ENCODE measurements around the gene CTBP2.

CTBP2 gene

GRCh38 chr10:124995605-124996004 is 164.8 kb downstream of the CTBP2 start:
- DNase-seq: no peak
- TF ChIP-seq CTCF (IDR thresholded peaks at IDR 0.05; ENCODE audit: low read depth, low read length): no peak
- Histone ChIP-seq H3K27me3 (no peaks in the 10 kb centered on the region), H3K4me1 (peaks cover 11% of the 10 kb centered on the region), H3K36me3 (peaks cover 89% of the 10 kb centered on the region), H3K9me3 (no peaks in the 10 kb centered on the region), H3K4me3 (ENCODE audit: low read depth, low read length) (no peak overlapping the region)

GRCh38 chr10:124994573-124995473 is 165.5 kb downstream of the CTBP2 start:
- no peaks in the 10 kb centered on the region for H3K9me3 ChIP-seq
- no peak for DNase-seq
- TF ChIP-seq CTCF (IDR thresholded peaks at IDR 0.05; ENCODE audit: low read depth, low read length): no peak
- H3K4me3 ChIP-seq (ENCODE audit: low read depth, low read length): no peak overlapping the region
- no peaks in the 10 kb centered on the region for H3K27me3 ChIP-seq
- peaks cover 3% of the 10 kb centered on the region; the same call in 1 of the 2 replicates for H3K4me1 ChIP-seq
- peaks cover 92% of the 10 kb centered on the region for H3K36me3 ChIP-seq

- DNase-seq: no peak
- Histone ChIP-seq H3K27me3 (no peaks in the 10 kb centered on the region), H3K4me3 (ENCODE audit: low read depth, low read length) (no peak overlapping the region), H3K4me1 (no peaks in the 10 kb centered on the region), H3K36me3 (peaks cover 85% of the 10 kb centered on the region), H3K9me3 (no peaks in the 10 kb centered on the region)
- TF ChIP-seq CTCF (IDR thresholded peaks at IDR 0.05; ENCODE audit: low read depth, low read length): no peak
Measured at GRCh38 chr10:124993736-124994451, 166.5 kb downstream of the CTBP2 start.

- no peak for TF ChIP-seq CTCF (IDR thresholded peaks at IDR 0.05; ENCODE audit: low read depth, low read length)
- DNase-seq: no peak
- Histone ChIP-seq H3K4me3 (ENCODE audit: low read depth, low read length) (no peak overlapping the region), H3K36me3 (peaks cover 80% of the 10 kb centered on the region), H3K27me3 (no peaks in the 10 kb centered on the region), H3K9me3 (no peaks in the 10 kb centered on the region), H3K4me1 (no peaks in the 10 kb centered on the region)
Measured at GRCh38 chr10:124993345-124993708, 167.0 kb downstream of the CTBP2 start.

GRCh38 chr10:124992462-124993344 is 167.7 kb downstream of the CTBP2 start:
- peak; percentile 63 for TF ChIP-seq CTCF (IDR thresholded peaks at IDR 0.05; ENCODE audit: low read depth, low read length)
- no peaks in the 10 kb centered on the region for H3K27me3 ChIP-seq
- no peak overlapping the region for H3K4me3 ChIP-seq (ENCODE audit: low read depth, low read length)
- H3K9me3 ChIP-seq: no peaks in the 10 kb centered on the region
- H3K4me1 ChIP-seq: no peaks in the 10 kb centered on the region
- DNase-seq: peak; percentile 66
- peaks cover 74% of the 10 kb centered on the region for H3K36me3 ChIP-seq
